Neural cell (in vitro differentiated cells): ENCODE data around the gene GINS2. TPM values are rescaled to one million over a fixed set of nuclear protein-coding genes. Genes with fewer than 3 reads are reported as not detected.

Source experiments
- H2AFZ ChIP-seq: fragments of 200-600, 300-800 bp; sonication (generic), shearing (Covaris generic); 2 replicates; pipeline ENCODE4 v1.6.0; 2014; ENCODE audit warnings: low read depth, mild to moderate bottlenecking, antibody characterized with exemption, low read length, moderate library complexity
- H3F3A ChIP-seq: fragments of 200-600 bp; shearing (Covaris generic); 2 replicates; pipeline ENCODE4 v1.6.1; 2016; ENCODE audit warnings: mild to moderate bottlenecking, moderate library complexity, mixed read lengths, antibody characterized with exemption, low read length; ENCODE audit not compliant: insufficient read depth, poor library complexity, severe bottlenecking
- H3K27ac ChIP-seq: fragments of 200-600, 300-800 bp; sonication (generic), shearing (Covaris generic); 2 replicates; pipeline ENCODE4 v1.5.1; 2014; ENCODE audit warnings: mild to moderate bottlenecking, low read length, moderate library complexity
- H3K27me3 ChIP-seq: fragments of 300-800, 200-600 bp; sonication (generic), shearing (Covaris generic); 2 replicates; pipeline ENCODE4 v1.6.0; 2014; ENCODE audit warnings: mild to moderate bottlenecking, low read depth, low read length, moderate library complexity; ENCODE audit not compliant: insufficient read depth
- H3K36me3 ChIP-seq: fragments of 300-800, 200-600 bp; sonication (generic), shearing (Covaris generic); 2 replicates; pipeline ENCODE4 v1.5.1; 2014; ENCODE audit warnings: mild to moderate bottlenecking, antibody characterized with exemption, low read length, moderate library complexity; ENCODE audit not compliant: insufficient read depth
- H3K4me2 ChIP-seq: fragments of 300-800, 200-600 bp; sonication (generic), shearing (Covaris generic); 2 replicates; pipeline ENCODE4 v1.6.0; 2014; ENCODE audit warnings: mild to moderate bottlenecking, low read length
- H3K4me3 ChIP-seq: fragments of 300-800, 200-600 bp; sonication (generic), shearing (Covaris generic); 2 replicates; pipeline ENCODE4 v1.5.1; 2014; ENCODE audit warnings: mild to moderate bottlenecking, low read length, moderate library complexity
- H3K79me2 ChIP-seq: fragments of 200-600 bp; shearing (Covaris generic); replicated peaks from 2 replicates; pipeline ENCODE4 v1.6.0; 2014; ENCODE audit warnings: mild to moderate bottlenecking, low read length, moderate library complexity; ENCODE audit not compliant: insufficient read depth
- H3K9ac ChIP-seq: fragments of 300-800, 200-600 bp; sonication (generic), shearing (Covaris generic); 2 replicates; pipeline ENCODE4 v1.6.1; 2016; ENCODE audit warnings: mild to moderate bottlenecking, low read length, mixed read lengths
- H3K9me2 ChIP-seq: fragments of 200-600 bp; shearing (Covaris generic); 2 replicates; pipeline ENCODE4 v1.6.1; 2016; ENCODE audit warnings: mild to moderate bottlenecking, low read length, mixed read lengths; ENCODE audit not compliant: insufficient read depth
- H3K9me3 ChIP-seq: fragments of 200-600, 300-800 bp; sonication (generic), shearing (Covaris generic); 2 replicates; pipeline ENCODE4 v1.6.1; 2016; ENCODE audit warnings: mild to moderate bottlenecking, mixed run types, low read length, moderate library complexity, mixed read lengths
- H4K20me1 ChIP-seq: fragments of 200-600 bp; shearing (Covaris generic); 2 replicates; pipeline ENCODE4 v1.6.1; 2016; ENCODE audit warnings: mild to moderate bottlenecking, mixed run types; ENCODE audit not compliant: insufficient read depth
- EP300 ChIP-seq: fragments of 450-650 bp; conservative IDR thresholded peaks from 2 replicates; pipeline ENCODE4 v1.6.1; 2014; ENCODE audit warnings: antibody characterized with exemption, mild to moderate bottlenecking, moderate library complexity; ENCODE audit not compliant: poor library complexity, severe bottlenecking
- EZH2 ChIP-seq: fragments of 200-600, 300-800 bp; shearing (Covaris generic), sonication (generic); IDR thresholded peaks from 2 replicates; pipeline ENCODE4 v1.6.1; 2014; ENCODE audit warnings: antibody characterized with exemption, low read length, borderline replicate concordance, mild to moderate bottlenecking; ENCODE audit not compliant: insufficient read depth, poor library complexity, severe bottlenecking
- MXI1 ChIP-seq: fragments of 450-650 bp; conservative IDR thresholded peaks from 2 replicates; pipeline ENCODE4 v1.6.1; 2014; ENCODE audit warnings: antibody characterized with exemption, mild to moderate bottlenecking; ENCODE audit not compliant: poor library complexity, severe bottlenecking
- POLR2AphosphoS5 ChIP-seq: IDR thresholded peaks from 2 replicates; pipeline ENCODE4 v1.6.1; 2012
- RAD21 ChIP-seq: fragments of 450-650 bp; conservative IDR thresholded peaks from 2 replicates; pipeline ENCODE4 v1.6.1; 2014; ENCODE audit warnings: antibody characterized with exemption, mild to moderate bottlenecking, moderate library complexity
- SMC3 ChIP-seq: fragments of 450-650 bp; conservative IDR thresholded peaks from 2 replicates; pipeline ENCODE4 v1.6.1; 2014; ENCODE audit warnings: antibody characterized with exemption, mild to moderate bottlenecking, moderate library complexity; ENCODE audit not compliant: poor library complexity
- TAF1 ChIP-seq: IDR thresholded peaks from 2 replicates; pipeline ENCODE4 v1.6.1; 2012; ENCODE audit warnings: low read depth
- polyA plus RNA-seq: library from polyadenylated mRNA; depleted of rRNA; stranded (reverse); fragments of >200 nt; gene quantifications from 2 replicates; pipeline ENCODE4 v1.2.3, GENCODE V29; 2014
- TF ChIP-seq, protein P1 (sequence below): IDR thresholded peaks from 2 replicates; pipeline ENCODE4 v1.6.1; 2012; ENCODE audit warnings: borderline replicate concordance
- TF ChIP-seq, protein P2 (sequence below): fragments of 450-650 bp; IDR thresholded peaks from 2 replicates; pipeline ENCODE4 v1.5.1; 2014; ENCODE audit warnings: antibody characterized with exemption, mild to moderate bottlenecking, moderate library complexity; ENCODE audit not compliant: poor library complexity, severe bottlenecking

Gene GINS2
- polyA plus RNA-seq, 1 donor from 2014 or later: 9.2 TPM

DNA sequence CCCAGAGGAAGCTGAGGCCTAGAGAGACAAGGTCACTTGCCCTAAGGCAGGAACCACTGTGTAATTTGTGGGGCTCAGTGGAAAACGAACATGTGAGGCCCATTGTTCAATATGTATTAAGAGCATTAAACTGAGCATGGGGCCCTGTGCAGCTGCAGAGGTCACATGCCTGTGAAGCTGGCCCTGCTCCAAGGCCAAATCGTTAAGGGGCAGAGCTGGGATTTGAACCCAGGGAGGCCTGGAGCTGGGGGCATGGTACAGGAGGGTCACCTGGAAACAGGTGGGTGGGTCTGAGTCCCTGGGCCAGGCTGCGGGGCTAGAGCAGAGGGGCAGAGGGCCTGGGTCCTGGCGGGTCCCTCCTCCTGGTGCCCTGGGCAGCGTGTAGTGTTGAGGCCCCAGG lies 42.4 kb upstream of the GINS2 start:
- Histone ChIP-seq H3K4me2 (no peak overlapping the region), H3K9me3 (no peaks in the 10 kb centered on the region)
- TF ChIP-seq EZH2 (no peak), POLR2AphosphoS5 (no peak), MXI1 (no peak), SMC3 (no peak), EP300 (no peak), RAD21 (no peak), TAF1 (no peak)
- TF ChIP-seq, protein P1, sequence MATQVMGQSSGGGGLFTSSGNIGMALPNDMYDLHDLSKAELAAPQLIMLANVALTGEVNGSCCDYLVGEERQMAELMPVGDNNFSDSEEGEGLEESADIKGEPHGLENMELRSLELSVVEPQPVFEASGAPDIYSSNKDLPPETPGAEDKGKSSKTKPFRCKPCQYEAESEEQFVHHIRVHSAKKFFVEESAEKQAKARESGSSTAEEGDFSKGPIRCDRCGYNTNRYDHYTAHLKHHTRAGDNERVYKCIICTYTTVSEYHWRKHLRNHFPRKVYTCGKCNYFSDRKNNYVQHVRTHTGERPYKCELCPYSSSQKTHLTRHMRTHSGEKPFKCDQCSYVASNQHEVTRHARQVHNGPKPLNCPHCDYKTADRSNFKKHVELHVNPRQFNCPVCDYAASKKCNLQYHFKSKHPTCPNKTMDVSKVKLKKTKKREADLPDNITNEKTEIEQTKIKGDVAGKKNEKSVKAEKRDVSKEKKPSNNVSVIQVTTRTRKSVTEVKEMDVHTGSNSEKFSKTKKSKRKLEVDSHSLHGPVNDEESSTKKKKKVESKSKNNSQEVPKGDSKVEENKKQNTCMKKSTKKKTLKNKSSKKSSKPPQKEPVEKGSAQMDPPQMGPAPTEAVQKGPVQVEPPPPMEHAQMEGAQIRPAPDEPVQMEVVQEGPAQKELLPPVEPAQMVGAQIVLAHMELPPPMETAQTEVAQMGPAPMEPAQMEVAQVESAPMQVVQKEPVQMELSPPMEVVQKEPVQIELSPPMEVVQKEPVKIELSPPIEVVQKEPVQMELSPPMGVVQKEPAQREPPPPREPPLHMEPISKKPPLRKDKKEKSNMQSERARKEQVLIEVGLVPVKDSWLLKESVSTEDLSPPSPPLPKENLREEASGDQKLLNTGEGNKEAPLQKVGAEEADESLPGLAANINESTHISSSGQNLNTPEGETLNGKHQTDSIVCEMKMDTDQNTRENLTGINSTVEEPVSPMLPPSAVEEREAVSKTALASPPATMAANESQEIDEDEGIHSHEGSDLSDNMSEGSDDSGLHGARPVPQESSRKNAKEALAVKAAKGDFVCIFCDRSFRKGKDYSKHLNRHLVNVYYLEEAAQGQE: no peak
- TF ChIP-seq, protein P2, sequence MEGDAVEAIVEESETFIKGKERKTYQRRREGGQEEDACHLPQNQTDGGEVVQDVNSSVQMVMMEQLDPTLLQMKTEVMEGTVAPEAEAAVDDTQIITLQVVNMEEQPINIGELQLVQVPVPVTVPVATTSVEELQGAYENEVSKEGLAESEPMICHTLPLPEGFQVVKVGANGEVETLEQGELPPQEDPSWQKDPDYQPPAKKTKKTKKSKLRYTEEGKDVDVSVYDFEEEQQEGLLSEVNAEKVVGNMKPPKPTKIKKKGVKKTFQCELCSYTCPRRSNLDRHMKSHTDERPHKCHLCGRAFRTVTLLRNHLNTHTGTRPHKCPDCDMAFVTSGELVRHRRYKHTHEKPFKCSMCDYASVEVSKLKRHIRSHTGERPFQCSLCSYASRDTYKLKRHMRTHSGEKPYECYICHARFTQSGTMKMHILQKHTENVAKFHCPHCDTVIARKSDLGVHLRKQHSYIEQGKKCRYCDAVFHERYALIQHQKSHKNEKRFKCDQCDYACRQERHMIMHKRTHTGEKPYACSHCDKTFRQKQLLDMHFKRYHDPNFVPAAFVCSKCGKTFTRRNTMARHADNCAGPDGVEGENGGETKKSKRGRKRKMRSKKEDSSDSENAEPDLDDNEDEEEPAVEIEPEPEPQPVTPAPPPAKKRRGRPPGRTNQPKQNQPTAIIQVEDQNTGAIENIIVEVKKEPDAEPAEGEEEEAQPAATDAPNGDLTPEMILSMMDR: no peak

DNA sequence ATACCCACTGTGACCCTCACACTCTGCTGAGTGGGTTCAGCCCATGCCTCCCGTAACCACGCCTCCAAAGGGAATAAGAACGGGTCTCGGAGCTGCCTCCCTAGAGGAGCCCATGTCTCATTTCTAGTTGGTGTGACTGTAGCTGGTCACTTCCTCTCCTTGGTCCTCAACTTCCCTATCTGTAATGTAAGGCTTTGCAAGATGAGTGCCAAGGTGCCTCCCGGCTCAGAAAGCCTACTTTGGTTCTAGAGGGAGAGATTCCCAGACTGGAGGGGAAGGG lies 41.4 kb upstream of the GINS2 start:
- H4K20me1 ChIP-seq: no peaks in the 10 kb centered on the region
- no peaks in the 10 kb centered on the region for H3K27me3 ChIP-seq
- H2AFZ ChIP-seq: no peak overlapping the region
- H3F3A ChIP-seq: no peaks in the 10 kb centered on the region
- no peak overlapping the region for H3K4me3 ChIP-seq
- H3K9me2 ChIP-seq: no peaks in the 10 kb centered on the region
- H3K27ac ChIP-seq: no peak overlapping the region
- no peaks in the 10 kb centered on the region for H3K9me3 ChIP-seq
- no peaks in the 10 kb centered on the region for H3K79me2 ChIP-seq
- no peaks in the 10 kb centered on the region for H3K36me3 ChIP-seq
- TF ChIP-seq, protein P2: no peak
- TF ChIP-seq, protein P1: no peak
- TF ChIP-seq EZH2: no peak
- no peak overlapping the region for H3K4me2 ChIP-seq
- H3K9ac ChIP-seq: no peak overlapping the region

More for the DNA sequence above, 42.4 kb upstream of the GINS2 start:
- H3F3A ChIP-seq: no peaks in the 10 kb centered on the region
- H2AFZ ChIP-seq: no peak overlapping the region
- H3K9ac ChIP-seq: no peak overlapping the region
- H3K27me3 ChIP-seq: no peaks in the 10 kb centered on the region
- H3K36me3 ChIP-seq: no peaks in the 10 kb centered on the region
- H3K27ac ChIP-seq: no peak overlapping the region
- no peaks in the 10 kb centered on the region for H3K9me2 ChIP-seq
- H4K20me1 ChIP-seq: no peaks in the 10 kb centered on the region
- H3K79me2 ChIP-seq: no peaks in the 10 kb centered on the region
- H3K4me3 ChIP-seq: no peak overlapping the region
